ENCODE data around the gene SLC49A4. TPM values are rescaled to one million over a fixed set of nuclear protein-coding genes. Genes with fewer than 3 reads are reported as not detected.
A peak's percentile ranks its signal among the peaks of the same experiment; 100 is the strongest.

Gene SLC49A4
- total RNA-seq, 4 donors from 2014 or later = 2.4 to 29.9 (median 20.1) TPM

DNA sequence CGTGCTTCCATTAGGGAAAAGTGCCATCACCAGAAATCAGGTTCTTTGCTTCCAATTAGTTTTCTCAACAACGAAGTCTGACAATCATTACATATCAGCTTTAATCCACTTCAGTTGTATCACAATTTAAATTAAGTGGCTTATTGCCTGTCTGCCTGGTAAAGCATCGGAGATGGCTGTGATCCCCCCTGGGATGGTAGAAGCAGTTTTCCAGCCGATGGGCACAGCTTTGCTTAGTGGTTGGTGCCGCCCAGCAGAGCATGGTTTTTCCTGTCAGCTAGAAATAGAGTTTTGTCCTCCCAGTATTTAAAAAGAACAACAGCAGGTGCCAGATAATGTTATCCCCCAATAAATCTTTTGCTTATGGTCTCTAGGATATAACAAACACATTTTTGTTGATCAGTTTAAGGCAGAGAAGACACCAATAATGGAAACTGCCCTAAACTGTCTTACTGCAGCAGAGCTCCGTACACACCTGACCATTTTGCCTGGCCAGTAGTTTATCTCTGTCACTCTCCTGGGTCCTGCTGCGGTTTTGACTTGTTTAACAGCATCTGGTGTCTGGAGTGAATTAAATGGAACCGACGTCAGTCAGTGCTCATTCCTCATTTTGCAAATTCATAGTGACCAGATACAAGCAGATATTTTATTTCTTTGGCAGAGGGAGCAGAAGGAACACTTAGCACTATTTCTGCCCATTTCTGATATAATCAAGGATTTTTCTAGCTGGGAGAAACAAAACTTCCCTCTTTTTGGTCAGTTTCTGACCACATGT is 79.1 kb downstream of the SLC49A4 start:
- Histone ChIP-seq H3K27ac (no peak overlapping the region), H3K27me3 (no peaks in the 10 kb centered on the region), H3K36me3 (no peaks in the 10 kb centered on the region), H3K4me3 (no peak overlapping the region), H3K9me3 (no peaks in the 10 kb centered on the region), H3K4me1 (no peaks in the 10 kb centered on the region)
- TF ChIP-seq POLR2AphosphoS5 (IDR thresholded peaks at IDR 0.05) (no peak), EP300 (IDR thresholded peaks at IDR 0.05; ENCODE audit: low read depth) (no peak), POLR2A (IDR thresholded peaks at IDR 0.05) (no peak)
- TF ChIP-seq, protein P1, sequence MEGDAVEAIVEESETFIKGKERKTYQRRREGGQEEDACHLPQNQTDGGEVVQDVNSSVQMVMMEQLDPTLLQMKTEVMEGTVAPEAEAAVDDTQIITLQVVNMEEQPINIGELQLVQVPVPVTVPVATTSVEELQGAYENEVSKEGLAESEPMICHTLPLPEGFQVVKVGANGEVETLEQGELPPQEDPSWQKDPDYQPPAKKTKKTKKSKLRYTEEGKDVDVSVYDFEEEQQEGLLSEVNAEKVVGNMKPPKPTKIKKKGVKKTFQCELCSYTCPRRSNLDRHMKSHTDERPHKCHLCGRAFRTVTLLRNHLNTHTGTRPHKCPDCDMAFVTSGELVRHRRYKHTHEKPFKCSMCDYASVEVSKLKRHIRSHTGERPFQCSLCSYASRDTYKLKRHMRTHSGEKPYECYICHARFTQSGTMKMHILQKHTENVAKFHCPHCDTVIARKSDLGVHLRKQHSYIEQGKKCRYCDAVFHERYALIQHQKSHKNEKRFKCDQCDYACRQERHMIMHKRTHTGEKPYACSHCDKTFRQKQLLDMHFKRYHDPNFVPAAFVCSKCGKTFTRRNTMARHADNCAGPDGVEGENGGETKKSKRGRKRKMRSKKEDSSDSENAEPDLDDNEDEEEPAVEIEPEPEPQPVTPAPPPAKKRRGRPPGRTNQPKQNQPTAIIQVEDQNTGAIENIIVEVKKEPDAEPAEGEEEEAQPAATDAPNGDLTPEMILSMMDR (IDR thresholded peaks at IDR 0.05) = no peak
- DNase-seq = no peak
- WGBS, 2 donors (ENCODE audit: low coverage in 1 of 2) = 94 to 98% methylated on average over 6 to 9 of the region's 9 CpGs
- in situ Hi-C loops (cut with MboI; ENCODE audit: low pct_ligation_motif_present in 1 of 4, low pct_unique_long_range_greater_than_20kb in 1 of 4, low sequenced_read_pairs in 3 of 4) = no loop called here
- intact Hi-C loops (cut with DNase I; ENCODE audit: low total_unique reads) = no loop called here

DNA sequence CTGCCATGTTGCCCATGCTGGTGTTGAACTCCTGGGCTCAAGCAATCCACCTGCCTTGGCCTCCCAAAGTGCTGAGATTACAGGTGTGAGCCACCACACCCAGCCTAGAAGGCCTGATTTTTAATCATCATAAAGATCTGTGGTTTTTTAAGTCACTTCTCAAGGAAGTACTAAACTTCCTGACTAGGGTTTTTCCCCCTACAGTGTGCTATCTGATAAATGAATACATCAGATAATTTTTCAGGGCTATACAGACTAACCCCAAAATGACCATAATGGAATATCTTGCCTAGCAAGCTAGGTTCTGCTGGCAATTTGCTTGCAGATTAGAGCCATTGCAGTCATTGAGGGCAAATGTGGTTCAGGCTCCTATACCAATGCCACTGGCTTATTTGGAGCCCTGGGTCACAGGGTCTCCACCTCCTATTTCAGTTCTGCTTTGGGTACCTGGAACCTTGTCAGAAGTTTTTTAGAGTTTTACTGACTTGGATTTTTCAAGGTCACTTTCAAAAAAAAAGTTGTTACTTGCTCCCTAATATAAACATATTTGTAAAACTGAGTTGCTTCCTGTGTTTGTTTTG is 80.8 kb downstream of the SLC49A4 start:
- no peak for DNase-seq
- no peaks in the 10 kb centered on the region for H3K4me1 ChIP-seq
- H3K27me3 ChIP-seq = no peaks in the 10 kb centered on the region
- no peaks in the 10 kb centered on the region for H3K36me3 ChIP-seq
- TF ChIP-seq POLR2AphosphoS5 (IDR thresholded peaks at IDR 0.05) (no peak), POLR2A (IDR thresholded peaks at IDR 0.05) (no peak), EP300 (IDR thresholded peaks at IDR 0.05; ENCODE audit: low read depth) (no peak)
- TF ChIP-seq, protein P1 (IDR thresholded peaks at IDR 0.05) = no peak
- H3K9me3 ChIP-seq = no peaks in the 10 kb centered on the region
- no peak overlapping the region for H3K4me3 ChIP-seq
- intact Hi-C loops (cut with DNase I; ENCODE audit: low total_unique reads) (no loop called here), in situ Hi-C loops (cut with MboI; ENCODE audit: low pct_ligation_motif_present in 1 of 4, low pct_unique_long_range_greater_than_20kb in 1 of 4, low sequenced_read_pairs in 3 of 4) (no loop called here)
- no peak overlapping the region for H3K27ac ChIP-seq

DNA sequence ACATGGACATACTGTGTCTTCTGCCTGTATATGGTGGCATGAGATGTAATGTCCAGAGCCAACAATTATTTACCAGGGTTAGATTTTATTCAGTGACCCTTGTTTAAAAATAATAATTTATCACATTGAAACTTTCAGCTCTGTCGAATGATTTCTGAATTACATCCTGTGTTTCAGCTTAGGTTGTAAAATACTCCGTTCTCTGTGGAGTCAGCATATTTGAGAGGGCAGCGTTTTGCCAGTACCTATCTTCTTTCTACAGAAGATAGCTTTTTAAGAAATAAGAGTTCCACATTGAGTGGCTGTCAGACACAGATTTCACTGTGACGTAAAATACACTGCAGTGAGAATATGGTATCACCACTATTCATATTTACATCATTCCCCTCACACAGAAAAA is 85.3 kb downstream of the SLC49A4 start:
- Histone ChIP-seq H3K27me3 (no peaks in the 10 kb centered on the region), H3K27ac (no peak overlapping the region), H3K4me3 (no peak overlapping the region), H3K9me3 (no peaks in the 10 kb centered on the region), H3K36me3 (no peaks in the 10 kb centered on the region), H3K4me1 (no peaks in the 10 kb centered on the region)
- intact Hi-C loops (cut with DNase I; ENCODE audit: low total_unique reads) (no loop called here), in situ Hi-C loops (cut with MboI; ENCODE audit: low pct_ligation_motif_present in 1 of 4, low pct_unique_long_range_greater_than_20kb in 1 of 4, low sequenced_read_pairs in 3 of 4) (no loop called here)
- 83 to 89% methylated on average over 4 of the region's 4 CpGs for WGBS, 2 donors (ENCODE audit: low coverage in 1 of 2)
- no peak for DNase-seq
- TF ChIP-seq POLR2A (IDR thresholded peaks at IDR 0.05) (no peak), POLR2AphosphoS5 (IDR thresholded peaks at IDR 0.05) (no peak), EP300 (IDR thresholded peaks at IDR 0.05; ENCODE audit: low read depth) (no peak)
- TF ChIP-seq, protein P1 (IDR thresholded peaks at IDR 0.05) = no peak

DNA sequence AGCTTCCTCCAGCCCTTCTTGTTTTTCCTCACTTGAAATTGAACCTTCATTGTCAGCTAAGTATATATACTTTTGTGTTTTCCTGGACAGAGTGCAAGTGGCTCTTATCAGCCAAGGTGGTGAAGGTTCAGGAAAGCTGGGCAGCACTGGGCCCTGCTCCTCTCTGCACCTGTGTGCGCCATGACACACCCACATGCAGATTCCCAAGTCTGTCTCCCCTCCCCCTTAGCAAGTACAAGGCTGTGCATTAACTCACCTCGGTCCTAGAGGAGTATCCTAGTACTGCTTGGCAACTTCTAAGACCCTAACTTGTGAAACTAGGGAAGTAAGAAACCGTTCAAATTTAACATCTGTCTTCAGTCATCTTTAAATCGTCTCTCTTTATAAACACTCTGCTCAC is 85.8 kb downstream of the SLC49A4 start:
- intact Hi-C loops (cut with DNase I; ENCODE audit: low total_unique reads) (no loop called here), in situ Hi-C loops (cut with MboI; ENCODE audit: low pct_ligation_motif_present in 1 of 4, low pct_unique_long_range_greater_than_20kb in 1 of 4, low sequenced_read_pairs in 3 of 4) (no loop called here)
- 25 to 56% methylated on average over 3 to 4 of the region's 4 CpGs for WGBS, 2 donors (ENCODE audit: low coverage in 1 of 2)
- H3K4me1 ChIP-seq = no peaks in the 10 kb centered on the region
- H3K27me3 ChIP-seq = no peaks in the 10 kb centered on the region
- no peaks in the 10 kb centered on the region for H3K36me3 ChIP-seq
- H3K9me3 ChIP-seq = no peaks in the 10 kb centered on the region
- peak; percentile 16 for DNase-seq
- H3K4me3 ChIP-seq = no peak overlapping the region
- no peak overlapping the region for H3K27ac ChIP-seq
- TF ChIP-seq, protein P1 (IDR thresholded peaks at IDR 0.05) = peak in 1 of 5 experiments; percentile 21
- TF ChIP-seq POLR2AphosphoS5 (IDR thresholded peaks at IDR 0.05) = no peak
- no peak for TF ChIP-seq EP300 (IDR thresholded peaks at IDR 0.05; ENCODE audit: low read depth)
